Mesothelial cell of epicardium (in vitro differentiated cells): ENCODE data around the gene KCNH6. TPM values are rescaled to one million over a fixed set of nuclear protein-coding genes. Genes with fewer than 3 reads are reported as not detected.

Experiments
- DNase-seq, 2 experiments: peaks; one replicate each; pipeline ENCODE4 v3.0.0; 2021; ENCODE audit warnings: low spot score in 2 of 2; ENCODE audit not compliant: unreplicated experiment in 2 of 2
- H3K27ac Mint-ChIP-seq: 2 replicates; pipeline ENCODE4 v1.8.0; 2021; ENCODE audit warnings: mixed read lengths
- H3K27me3 Mint-ChIP-seq: 2 replicates; pipeline ENCODE4 v1.8.0; 2021; ENCODE audit warnings: low read depth, mixed read lengths
- H3K36me3 Mint-ChIP-seq: 2 replicates; pipeline ENCODE4 v1.8.0; 2021; ENCODE audit warnings: mixed read lengths
- H3K4me1 Mint-ChIP-seq: 2 replicates; pipeline ENCODE4 v1.8.0; 2021; ENCODE audit warnings: mixed read lengths
- H3K4me3 Mint-ChIP-seq: 2 replicates; pipeline ENCODE4 v1.8.0; 2021; ENCODE audit warnings: mild to moderate bottlenecking, moderate library complexity, mixed read lengths
- H3K9me3 Mint-ChIP-seq: 2 replicates; pipeline ENCODE4 v1.8.0; 2021; ENCODE audit warnings: mixed read lengths
- total RNA-seq: library from RNA; stranded (reverse); gene quantifications from 3 replicates; pipeline ENCODE4 v1.2.1, GENCODE V29; 2021
- TF ChIP-seq, protein P1 (sequence below): fragments of 200-600 bp; sonication (generic); IDR thresholded peaks from one replicate; pipeline ENCODE4 v1.5.0; 2021; ENCODE audit warnings: antibody characterized with exemption; ENCODE audit not compliant: unreplicated experiment

The KCNH6 gene
- total RNA-seq, 1 donor from 2014 or later: not detected

DNA sequence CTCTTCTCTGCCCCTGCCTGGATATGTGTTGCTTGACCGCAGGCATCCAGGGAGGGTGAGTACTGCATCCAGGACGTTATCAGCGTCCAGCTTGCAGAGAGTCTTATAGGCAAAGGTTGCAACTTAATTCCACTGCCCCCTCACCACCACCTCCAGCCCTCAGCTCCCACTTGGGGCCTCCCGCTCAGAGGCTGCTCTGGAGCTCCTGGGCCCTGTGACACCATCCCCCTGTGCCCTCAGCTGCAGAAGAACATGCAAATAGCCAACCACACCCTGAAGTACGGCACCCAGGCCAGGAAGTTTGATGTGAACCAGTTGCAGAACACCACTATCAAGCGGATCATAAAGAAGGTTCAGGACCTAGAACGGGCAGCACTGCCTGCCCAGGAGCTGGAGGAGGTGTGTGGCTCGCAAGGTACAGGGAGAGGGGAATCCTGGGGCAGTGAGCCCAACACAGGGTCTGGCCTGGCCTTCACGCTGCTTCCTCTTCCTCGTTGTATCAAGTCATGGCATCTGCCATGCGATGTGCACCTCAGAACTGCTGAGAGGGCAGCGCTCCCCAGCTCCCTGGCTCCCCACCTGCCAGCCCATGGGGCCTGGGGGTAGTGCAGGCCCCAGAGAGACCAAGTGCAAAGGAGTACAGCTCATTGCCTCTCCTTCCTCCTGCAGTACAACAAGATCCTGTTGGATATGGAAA lies 36.7 kb upstream of the KCNH6 start:
- no peaks in the 10 kb centered on the region for H3K4me1 Mint-ChIP-seq
- no peaks in the 10 kb centered on the region for H3K9me3 Mint-ChIP-seq
- TF ChIP-seq, protein P1, sequence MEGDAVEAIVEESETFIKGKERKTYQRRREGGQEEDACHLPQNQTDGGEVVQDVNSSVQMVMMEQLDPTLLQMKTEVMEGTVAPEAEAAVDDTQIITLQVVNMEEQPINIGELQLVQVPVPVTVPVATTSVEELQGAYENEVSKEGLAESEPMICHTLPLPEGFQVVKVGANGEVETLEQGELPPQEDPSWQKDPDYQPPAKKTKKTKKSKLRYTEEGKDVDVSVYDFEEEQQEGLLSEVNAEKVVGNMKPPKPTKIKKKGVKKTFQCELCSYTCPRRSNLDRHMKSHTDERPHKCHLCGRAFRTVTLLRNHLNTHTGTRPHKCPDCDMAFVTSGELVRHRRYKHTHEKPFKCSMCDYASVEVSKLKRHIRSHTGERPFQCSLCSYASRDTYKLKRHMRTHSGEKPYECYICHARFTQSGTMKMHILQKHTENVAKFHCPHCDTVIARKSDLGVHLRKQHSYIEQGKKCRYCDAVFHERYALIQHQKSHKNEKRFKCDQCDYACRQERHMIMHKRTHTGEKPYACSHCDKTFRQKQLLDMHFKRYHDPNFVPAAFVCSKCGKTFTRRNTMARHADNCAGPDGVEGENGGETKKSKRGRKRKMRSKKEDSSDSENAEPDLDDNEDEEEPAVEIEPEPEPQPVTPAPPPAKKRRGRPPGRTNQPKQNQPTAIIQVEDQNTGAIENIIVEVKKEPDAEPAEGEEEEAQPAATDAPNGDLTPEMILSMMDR: no peak
- no peak overlapping the region for H3K4me3 Mint-ChIP-seq
- H3K36me3 Mint-ChIP-seq: no peaks in the 10 kb centered on the region
- no peak overlapping the region for H3K27ac Mint-ChIP-seq
- H3K27me3 Mint-ChIP-seq: peaks cover 13% of the 10 kb centered on the region
- no peak for DNase-seq

DNA sequence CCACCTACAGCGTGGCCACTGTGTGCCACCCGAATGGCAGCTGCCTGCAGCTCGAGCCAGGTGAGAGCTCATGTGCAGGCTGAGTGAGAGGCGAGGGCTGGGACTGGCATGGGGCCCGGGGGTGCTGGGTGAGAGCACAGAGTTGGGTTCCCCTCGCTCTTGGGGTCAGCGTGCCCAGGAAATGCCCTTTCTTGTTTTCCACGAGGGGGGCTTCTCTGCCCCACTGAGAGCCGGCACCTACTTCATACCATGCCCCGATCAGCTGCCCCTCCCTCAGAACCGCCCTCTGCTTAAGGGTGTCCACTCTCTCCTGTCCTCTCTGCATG lies 36.2 kb upstream of the KCNH6 start:
- Mint-ChIP-seq H3K27me3 (peaks cover 18% of the 10 kb centered on the region), H3K4me3 (no peak overlapping the region), H3K4me1 (no peaks in the 10 kb centered on the region), H3K36me3 (no peaks in the 10 kb centered on the region), H3K9me3 (no peaks in the 10 kb centered on the region), H3K27ac (no peak overlapping the region)
- TF ChIP-seq, protein P1: no peak
- DNase-seq: no peak

DNA sequence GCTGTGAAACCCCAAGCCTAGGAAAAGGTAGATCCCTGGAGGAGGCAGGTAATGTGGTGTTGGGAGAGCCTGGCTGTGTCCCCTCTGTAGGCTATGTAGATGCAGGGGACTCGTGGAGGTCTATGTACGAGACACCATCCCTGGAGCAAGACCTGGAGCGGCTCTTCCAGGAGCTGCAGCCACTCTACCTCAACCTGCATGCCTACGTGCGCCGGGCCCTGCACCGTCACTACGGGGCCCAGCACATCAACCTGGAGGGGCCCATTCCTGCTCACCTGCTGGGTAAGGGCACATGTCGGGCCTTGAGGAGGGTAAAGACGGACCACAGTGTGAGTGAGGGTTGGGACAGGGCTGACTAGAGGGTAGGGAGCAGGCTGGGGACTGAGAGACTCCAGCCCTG lies 34.3 kb upstream of the KCNH6 start:
- TF ChIP-seq, protein P1: no peak
- Mint-ChIP-seq H3K4me3 (no peak overlapping the region), H3K27ac (no peak overlapping the region), H3K36me3 (no peaks in the 10 kb centered on the region), H3K4me1 (no peaks in the 10 kb centered on the region), H3K27me3 (peaks cover 27% of the 10 kb centered on the region), H3K9me3 (no peaks in the 10 kb centered on the region)
- no peak for DNase-seq

DNA sequence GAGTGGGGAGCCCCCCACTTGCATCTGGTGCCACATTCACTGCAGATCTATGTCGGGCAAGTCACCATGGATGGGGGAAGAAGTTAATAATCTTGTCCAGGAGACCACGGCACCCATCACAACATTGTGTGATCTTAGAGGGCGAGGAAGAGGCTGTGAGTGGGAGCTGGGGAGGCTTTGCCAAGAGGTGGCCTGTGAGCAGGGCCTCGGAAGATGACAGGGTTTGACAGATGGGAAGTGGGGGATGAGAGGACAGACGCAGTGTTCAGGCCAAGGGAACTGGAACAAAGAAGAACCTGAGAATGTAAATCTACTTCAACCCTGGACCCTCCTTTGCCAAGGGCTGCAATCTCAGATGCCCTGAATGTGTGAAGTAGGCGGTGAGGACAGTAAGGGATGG lies 33.9 kb upstream of the KCNH6 start:
- peaks cover 27% of the 10 kb centered on the region for H3K27me3 Mint-ChIP-seq

DNA sequence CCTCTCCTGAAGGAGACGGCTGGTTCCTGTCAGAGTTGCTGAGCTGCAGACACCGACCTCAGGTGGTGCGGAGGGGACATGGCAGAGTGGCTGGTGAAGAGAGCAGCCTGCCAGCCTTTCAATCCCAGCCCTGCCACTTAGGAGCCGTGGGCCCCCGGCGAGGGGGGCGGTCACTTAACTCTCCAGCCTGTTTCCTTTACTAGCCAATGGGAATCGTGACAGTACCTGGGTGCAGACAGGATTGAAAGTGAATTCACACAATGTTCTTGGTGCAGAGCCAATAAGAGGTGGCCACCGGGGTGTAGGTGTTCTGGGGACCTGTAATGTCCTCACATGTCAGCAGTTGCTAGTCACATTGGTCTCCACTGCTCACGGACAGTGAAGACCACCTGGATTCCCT lies 32.8 kb upstream of the KCNH6 start:
- Mint-ChIP-seq H3K36me3 (no peaks in the 10 kb centered on the region), H3K9me3 (no peaks in the 10 kb centered on the region), H3K4me1 (no peaks in the 10 kb centered on the region), H3K4me3 (no peak overlapping the region), H3K27me3 (peaks cover 27% of the 10 kb centered on the region), H3K27ac (no peak overlapping the region)
- no peak for DNase-seq
- TF ChIP-seq, protein P1: no peak

More for the DNA sequence above, 33.9 kb upstream of the KCNH6 start:
- Mint-ChIP-seq H3K4me1 (no peaks in the 10 kb centered on the region), H3K9me3 (no peaks in the 10 kb centered on the region), H3K36me3 (no peaks in the 10 kb centered on the region), H3K4me3 (no peak overlapping the region), H3K27ac (no peak overlapping the region)
- TF ChIP-seq, protein P1: no peak
- DNase-seq: no peak
